AG04449 (cell line): ENCODE results near the gene OTUB1.

ENCODE experiments used
- CTCF ChIA-PET: fragments of 350-600 bp; formaldehyde crosslinking; extraction: SDS; loops from one replicate; lab custom pipeline; 2021; ENCODE audit warnings: antibody characterized with exemption; lab: Yijun Ruan, JAX
- POLR2A ChIA-PET: fragments of 400-600, 350-600 bp; formaldehyde crosslinking; extraction: SDS; loops from one replicate; lab custom pipeline; 2020; ENCODE audit warnings: antibody characterized with exemption, inconsistent platforms; lab: Yijun Ruan, JAX
- DNase-seq: peaks from one replicate; pipeline ENCODE4 v3.0.0-alpha.2; 2010; ENCODE audit warnings: low read depth, low spot score
- H3K4me3 ChIP-seq: 2 replicates; pipeline ENCODE4 v1.5.1; 2011; ENCODE audit warnings: low read depth, mild to moderate bottlenecking, control low read depth, low read length
- CTCF ChIP-seq: IDR thresholded peaks from one replicate; pipeline ENCODE4 v1.5.1; 2011; ENCODE audit warnings: mild to moderate bottlenecking, moderate library complexity, low read length, control low read depth, inconsistent platforms; ENCODE audit not compliant: insufficient read depth; ENCODE audit errors: missing control alignments

OTUB1 gene

GRCh38 chr11:63997801-63998337, 11.6 kb downstream of the OTUB1 start:
- no peak for TF ChIP-seq CTCF
- DNase-seq = no peak
- no peak overlapping the region for H3K4me3 ChIP-seq
- ChIA-PET CTCF (interaction anchor here (1.0 to 13.1 kb wide), 4 partner anchors 14 to 160 kb away, joined by 3 to 591 read pairs (median 16); partner anchors contain the start of gene MARK2), POLR2A (no interaction called here)

- no peak overlapping the region for H3K4me3 ChIP-seq
- CTCF ChIA-PET = interaction anchor here (1.1 to 13.1 kb wide), 10 partner anchors 8 to 305 kb away, joined by 3 to 591 read pairs (median 20); partner anchors contain the start of genes MARK2 and OTUB1
- TF ChIP-seq CTCF = no peak
- POLR2A ChIA-PET = interaction anchor here (1.9 kb wide), 1 partner anchor 149 kb away, joined by 6 read pairs; no protein-coding TSS in a partner anchor
- no peak for DNase-seq
These were observed 12.5 kb downstream of the OTUB1 start for GRCh38 chr11:63998558-63999348.

GRCh38 chr11:63999349-64000025, 13.2 kb downstream of the OTUB1 start:
- POLR2A ChIA-PET = interaction anchor here (1.2 to 1.9 kb wide), 2 partner anchors 148 to 185 kb away, joined by 3 to 6 read pairs; no protein-coding TSS in a partner anchor
- H3K4me3 ChIP-seq = no peak overlapping the region
- DNase-seq = no peak
- CTCF ChIA-PET = interaction anchor here (0.7 to 13.1 kb wide), 25 partner anchors 9 to 734 kb away, joined by 3 to 591 read pairs (median 8); partner anchors contain the start of genes MACROD1, MARK2, OTUB1 and STIP1
- no peak for TF ChIP-seq CTCF

GRCh38 chr11:64000026-64000739, 13.9 kb downstream of the OTUB1 start:
- H3K4me3 ChIP-seq = peak overlapping the region; percentile 36
- TF ChIP-seq CTCF = peak; percentile 86
- ChIA-PET CTCF (interaction anchor here (0.7 to 13.1 kb wide), 39 partner anchors 9 to 733 kb away, joined by 3 to 591 read pairs (median 5); partner anchors contain the start of genes MACROD1, MARK2, OTUB1 and PRDX5), POLR2A (interaction anchor here (0.7 to 1.9 kb wide), 3 partner anchors 148 to 185 kb away, joined by 3 to 6 read pairs (median 3); no protein-coding TSS in a partner anchor)
- DNase-seq = no peak

- H3K4me3 ChIP-seq = peak overlapping the region; percentile 36
- ChIA-PET CTCF (interaction anchor here (0.7 to 13.1 kb wide), 39 partner anchors 8 to 317 kb away, joined by 3 to 591 read pairs (median 5); partner anchors contain the start of genes MACROD1, MARK2, OTUB1 and PRDX5), POLR2A (interaction anchor here (0.7 to 1.9 kb wide), 3 partner anchors 147 to 184 kb away, joined by 3 to 6 read pairs (median 3); no protein-coding TSS in a partner anchor)
- DNase-seq = no peak
- TF ChIP-seq CTCF = no peak
These were observed 14.7 kb downstream of the OTUB1 start for GRCh38 chr11:64000740-64001483.
